AG04450 (cell line): ENCODE results near the gene UBL4A. TPM values are rescaled to one million over a fixed set of nuclear protein-coding genes. Genes with fewer than 3 reads are reported as not detected.

Source experiments
- CTCF ChIA-PET: fragments of 300-600, 350-600 bp; formaldehyde crosslinking; extraction: SDS; loops from one replicate; lab custom pipeline; 2022; ENCODE audit warnings: antibody characterized with exemption, inconsistent platforms; lab: Charles Lee
- POLR2A ChIA-PET: fragments of 350-600 bp; formaldehyde crosslinking; extraction: SDS; loops from one replicate; lab custom pipeline; 2021; ENCODE audit warnings: antibody characterized with exemption, inconsistent platforms; lab: Yijun Ruan, JAX
- DNase-seq: peaks from one replicate; pipeline ENCODE4 v3.0.0-alpha.2; 2011; ENCODE audit warnings: low read depth, low spot score
- H3K27ac ChIP-seq: one replicate; pipeline ENCODE4 v1.5.1; 2012; ENCODE audit warnings: low read depth, low read length, control low read depth
- H3K27me3 ChIP-seq: one replicate; pipeline ENCODE4 v1.6.0; 2012; ENCODE audit warnings: low read length; ENCODE audit not compliant: control insufficient read depth, insufficient read depth
- H3K4me3 ChIP-seq: 2 replicates; pipeline ENCODE4 v1.5.1; 2011; ENCODE audit warnings: mild to moderate bottlenecking, low read depth, low read length, control low read depth
- H3K9me3 ChIP-seq: 2 replicates; pipeline ENCODE4 v1.5.1; 2012; ENCODE audit warnings: low read length; ENCODE audit not compliant: control insufficient read depth, insufficient read depth
- CTCF ChIP-seq: IDR thresholded peaks from 2 replicates; pipeline ENCODE4 v1.5.1; 2011; ENCODE audit warnings: low read depth, low read length, control low read depth, inconsistent platforms
- polyA plus RNA-seq: library from polyadenylated mRNA; depleted of rRNA; stranded (reverse); fragments of >200 nt; gene quantifications from 2 replicates; pipeline ENCODE4 v1.2.3, GENCODE V29; 2011

Gene UBL4A
- polyA plus RNA-seq, 1 experiment = 17.4 TPM

GRCh38 chrX:154494715-154495114 is 8.3 kb upstream of the UBL4A start:
- no peaks in the 10 kb centered on the region for H3K27me3 ChIP-seq
- H3K9me3 ChIP-seq = no peaks in the 10 kb centered on the region
- DNase-seq = no peak
- H3K4me3 ChIP-seq = no peak overlapping the region
- POLR2A ChIA-PET = no interaction called here
- no peak overlapping the region for H3K27ac ChIP-seq
- CTCF ChIA-PET = no interaction called here
- TF ChIP-seq CTCF = no peak

DNA sequence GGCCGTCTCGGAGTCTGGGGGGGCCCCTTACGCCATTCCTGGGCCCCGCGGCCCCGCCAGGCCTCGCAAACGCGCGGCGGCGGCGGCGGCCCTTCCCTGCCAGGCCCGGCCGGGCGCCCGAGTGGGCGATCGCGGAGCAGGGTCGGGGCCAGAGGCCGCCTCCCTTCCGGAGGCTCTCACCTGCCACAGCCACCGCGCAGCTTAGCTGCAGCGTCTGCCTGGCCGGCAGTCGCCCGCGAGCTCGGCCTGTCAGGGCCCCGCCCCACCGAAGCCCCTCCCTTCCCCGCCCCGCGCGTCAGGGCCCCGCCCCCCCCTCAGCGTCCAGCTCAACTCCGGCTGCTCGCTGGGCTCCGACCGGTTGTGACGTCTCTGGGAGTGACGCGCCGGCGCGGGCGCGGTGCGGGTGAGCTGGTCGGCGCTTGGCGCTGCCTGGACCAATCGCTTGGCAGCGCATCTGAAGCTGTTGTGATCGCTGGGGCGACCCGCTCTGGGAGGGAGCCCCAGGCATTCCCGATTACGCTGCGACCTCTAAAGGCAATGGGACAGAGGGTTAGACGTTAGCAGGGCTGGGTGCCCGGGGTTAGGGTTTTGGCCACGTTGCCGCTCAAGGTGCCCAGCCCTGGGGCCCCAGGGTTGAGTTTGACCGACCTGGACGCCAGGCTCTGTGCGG is 4.1 kb upstream of the UBL4A start, which contains the start of gene SLC10A3:
Gene SLC10A3, minus strand, starts transcription at position 216 of the 670 bp plus-strand sequence. CDS start 1,689 bp downstream, outside the sequence.
- ChIA-PET CTCF (no interaction called here), POLR2A (interaction anchor here (0.5 to 2.2 kb wide), 7 partner anchors 8 to 62 kb away, joined by 3 to 12 read pairs (median 6); partner anchors contain the start of genes ATP6AP1, FAM3A and LAGE3)
- DNase-seq = peak; percentile 74
- H3K27me3 ChIP-seq = no peaks in the 10 kb centered on the region
- H3K27ac ChIP-seq = peak within 1 kb of the TSS; percentile 93
- no peaks in the 10 kb centered on the region for H3K9me3 ChIP-seq
- TF ChIP-seq CTCF = no peak
- peak within 1 kb of the TSS; percentile 67 for H3K4me3 ChIP-seq

DNA sequence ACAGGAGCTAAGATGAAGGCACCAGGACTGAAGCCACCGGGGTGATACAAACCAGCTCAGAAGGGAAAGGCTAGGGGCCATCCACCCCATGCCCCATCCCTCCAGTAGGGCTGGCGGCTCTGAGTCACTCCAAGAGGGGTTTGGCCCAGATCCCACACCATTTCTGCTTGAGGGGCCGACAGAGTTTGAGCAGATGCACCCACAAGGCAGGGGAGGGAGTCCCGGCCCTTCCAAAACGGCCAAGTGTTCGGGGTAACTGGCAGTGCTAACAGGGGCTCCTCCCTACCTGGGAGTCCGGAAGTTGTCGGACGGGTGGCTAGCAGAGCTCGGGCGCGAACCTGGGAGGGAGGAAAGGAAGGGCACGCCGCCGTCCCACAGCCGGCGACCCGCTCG is 3.6 kb upstream of the UBL4A start:
- CTCF ChIA-PET = no interaction called here
- no peak for TF ChIP-seq CTCF
- DNase-seq = no peak
- H3K4me3 ChIP-seq = peak overlapping the region; percentile 63
- H3K9me3 ChIP-seq = no peaks in the 10 kb centered on the region
- H3K27me3 ChIP-seq = no peaks in the 10 kb centered on the region
- POLR2A ChIA-PET = interaction anchor here (1.0 to 2.2 kb wide), 5 partner anchors 8 to 61 kb away, joined by 3 to 12 read pairs (median 6); partner anchors contain the start of genes ATP6AP1, FAM3A and LAGE3
- H3K27ac ChIP-seq = no peak overlapping the region

DNA sequence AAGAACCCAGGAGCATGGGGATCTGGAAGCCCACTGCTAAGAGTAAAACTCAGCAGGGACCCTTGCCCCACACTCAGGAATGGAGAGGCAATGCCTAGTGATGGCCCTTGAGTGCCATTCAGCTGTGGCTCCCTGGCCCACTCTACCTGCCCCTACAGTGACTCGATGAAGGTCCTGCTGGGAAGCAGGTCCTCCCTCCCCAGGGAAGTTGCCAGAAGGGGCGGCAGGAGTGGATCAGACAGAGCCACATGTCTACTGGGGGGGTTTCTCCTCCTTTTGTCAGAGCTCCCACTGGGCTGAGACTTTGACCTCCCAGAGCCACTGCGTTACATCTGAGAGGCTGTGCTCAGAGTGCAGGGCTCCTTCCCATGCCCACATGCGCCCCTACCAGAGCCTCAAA is 2.8 kb upstream of the UBL4A start:
- no peak for TF ChIP-seq CTCF
- Histone ChIP-seq H3K27me3 (no peaks in the 10 kb centered on the region), H3K9me3 (no peaks in the 10 kb centered on the region), H3K27ac (no peak overlapping the region), H3K4me3 (peak overlapping the region; percentile 63)
- DNase-seq = no peak
- ChIA-PET POLR2A (interaction anchor here (1.8 to 2.2 kb wide), 2 partner anchors 11 to 27 kb away, joined by 11 to 12 read pairs; partner anchors contain the start of genes FAM3A and LAGE3), CTCF (no interaction called here)
